ENCODE data around the gene SSNA1. TPM values are rescaled to one million over a fixed set of nuclear protein-coding genes. Genes with fewer than 3 reads are reported as not detected.

The SSNA1 gene
- total RNA-seq, 1 donor from 2014 or later = 71.9 TPM

DNA sequence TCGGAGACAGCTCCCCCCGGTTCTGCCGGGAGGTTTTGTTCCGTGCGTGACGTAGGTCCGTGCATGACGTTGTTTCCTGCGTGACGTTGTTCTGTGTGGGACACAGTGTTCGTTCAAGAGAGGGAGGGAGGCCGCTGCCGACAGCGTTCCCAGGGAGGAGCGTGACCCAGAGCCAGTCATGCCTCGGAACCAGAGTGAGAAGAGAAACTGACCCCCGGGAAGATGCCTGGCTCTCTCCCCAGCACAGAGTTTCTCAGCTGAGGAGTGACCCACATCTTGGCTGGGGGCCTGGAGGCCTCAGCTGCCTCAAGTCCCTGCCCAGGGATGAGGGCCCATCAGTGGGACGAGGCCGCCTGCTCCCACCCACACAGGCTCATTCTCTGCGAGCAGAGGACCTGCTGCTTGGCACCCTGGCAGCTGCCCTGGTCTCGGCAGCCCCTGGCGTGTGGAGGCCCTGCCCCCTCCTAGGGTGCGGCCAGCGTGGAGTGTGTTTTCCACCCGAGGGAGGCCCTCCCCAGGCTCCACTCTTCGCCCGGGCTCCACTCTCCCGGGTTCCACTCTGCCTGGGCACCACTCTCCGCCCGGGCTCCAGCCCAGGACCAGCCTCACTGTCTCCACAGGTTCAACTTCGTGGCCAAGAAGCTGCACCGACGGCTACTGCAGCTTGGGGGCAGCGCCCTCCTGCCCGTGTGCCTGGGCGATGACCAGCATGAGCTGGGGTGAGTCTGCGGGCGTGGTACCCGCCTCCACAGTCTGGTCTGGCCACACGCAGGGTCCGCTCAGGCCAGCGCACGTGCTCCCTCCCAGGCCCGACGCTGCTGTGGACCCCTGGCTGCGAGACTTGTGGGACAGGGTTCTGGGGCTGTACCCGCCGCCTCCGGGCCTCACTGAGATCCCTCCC is 24.9 kb downstream of the SSNA1 start:
- no peaks in the 10 kb centered on the region for H3K27me3 Mint-ChIP-seq
- CTCF ChIA-PET = no interaction called here

DNA sequence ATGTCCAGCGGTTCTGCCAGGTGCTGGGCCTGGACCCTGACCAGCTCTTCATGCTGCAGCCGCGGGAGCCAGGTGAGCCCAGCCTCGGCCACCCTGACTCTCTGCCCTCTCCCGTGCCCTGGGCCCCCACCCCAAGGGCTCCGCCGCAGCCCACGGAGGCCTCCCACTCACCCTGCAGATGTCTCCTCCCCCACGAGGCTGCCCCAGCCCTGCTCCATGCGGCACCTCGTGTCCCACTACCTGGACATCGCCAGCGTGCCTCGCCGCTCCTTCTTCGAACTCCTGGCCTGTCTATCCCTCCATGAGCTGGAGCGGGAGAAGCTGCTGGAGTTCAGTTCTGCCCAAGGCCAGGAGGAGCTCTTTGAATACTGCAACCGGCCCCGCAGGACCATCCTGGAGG is 26.1 kb downstream of the SSNA1 start:
- POLR2A ChIA-PET = interaction anchor here (0.5 to 2.2 kb wide), 2 partner anchors 8 to 87 kb away, joined by 3 to 10 read pairs; partner anchors contain the start of gene RNF208
- no peaks in the 10 kb centered on the region for H3K9me3 Mint-ChIP-seq
- no peak for ATAC-seq (ENCODE audit: low read depth)
- no peak for DNase-seq
- no peaks in the 10 kb centered on the region for H3K27me3 Mint-ChIP-seq
- intact Hi-C loops (cut with micrococcal nuclease) = no loop called here
- CTCF ChIA-PET = no interaction called here
- H3K4me1 Mint-ChIP-seq = no peaks in the 10 kb centered on the region
- H3K27ac Mint-ChIP-seq = no peak overlapping the region
- peaks cover 9% of the 10 kb centered on the region for H3K36me3 Mint-ChIP-seq (ENCODE audit: low read depth)
- no peak overlapping the region for H3K4me3 Mint-ChIP-seq
- TF ChIP-seq, protein P1, sequence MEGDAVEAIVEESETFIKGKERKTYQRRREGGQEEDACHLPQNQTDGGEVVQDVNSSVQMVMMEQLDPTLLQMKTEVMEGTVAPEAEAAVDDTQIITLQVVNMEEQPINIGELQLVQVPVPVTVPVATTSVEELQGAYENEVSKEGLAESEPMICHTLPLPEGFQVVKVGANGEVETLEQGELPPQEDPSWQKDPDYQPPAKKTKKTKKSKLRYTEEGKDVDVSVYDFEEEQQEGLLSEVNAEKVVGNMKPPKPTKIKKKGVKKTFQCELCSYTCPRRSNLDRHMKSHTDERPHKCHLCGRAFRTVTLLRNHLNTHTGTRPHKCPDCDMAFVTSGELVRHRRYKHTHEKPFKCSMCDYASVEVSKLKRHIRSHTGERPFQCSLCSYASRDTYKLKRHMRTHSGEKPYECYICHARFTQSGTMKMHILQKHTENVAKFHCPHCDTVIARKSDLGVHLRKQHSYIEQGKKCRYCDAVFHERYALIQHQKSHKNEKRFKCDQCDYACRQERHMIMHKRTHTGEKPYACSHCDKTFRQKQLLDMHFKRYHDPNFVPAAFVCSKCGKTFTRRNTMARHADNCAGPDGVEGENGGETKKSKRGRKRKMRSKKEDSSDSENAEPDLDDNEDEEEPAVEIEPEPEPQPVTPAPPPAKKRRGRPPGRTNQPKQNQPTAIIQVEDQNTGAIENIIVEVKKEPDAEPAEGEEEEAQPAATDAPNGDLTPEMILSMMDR (IDR thresholded peaks at IDR 0.05) = no peak

More for the DNA sequence above, 24.9 kb downstream of the SSNA1 start:
- H3K36me3 Mint-ChIP-seq (ENCODE audit: low read depth) = peaks cover 16% of the 10 kb centered on the region
- intact Hi-C loops (cut with micrococcal nuclease) = no loop called here
- H3K27ac Mint-ChIP-seq = no peak overlapping the region
- no peak for ATAC-seq (ENCODE audit: low read depth)
- H3K4me3 Mint-ChIP-seq = no peak overlapping the region
- no peaks in the 10 kb centered on the region for H3K4me1 Mint-ChIP-seq
- POLR2A ChIA-PET = interaction anchor here (2.2 kb wide), 1 partner anchor 9 kb away, joined by 10 read pairs; the partner anchor contains the start of gene RNF208
- H3K9me3 Mint-ChIP-seq = no peaks in the 10 kb centered on the region
- DNase-seq = no peak
- TF ChIP-seq, protein P1 (IDR thresholded peaks at IDR 0.05) = no peak

DNA sequence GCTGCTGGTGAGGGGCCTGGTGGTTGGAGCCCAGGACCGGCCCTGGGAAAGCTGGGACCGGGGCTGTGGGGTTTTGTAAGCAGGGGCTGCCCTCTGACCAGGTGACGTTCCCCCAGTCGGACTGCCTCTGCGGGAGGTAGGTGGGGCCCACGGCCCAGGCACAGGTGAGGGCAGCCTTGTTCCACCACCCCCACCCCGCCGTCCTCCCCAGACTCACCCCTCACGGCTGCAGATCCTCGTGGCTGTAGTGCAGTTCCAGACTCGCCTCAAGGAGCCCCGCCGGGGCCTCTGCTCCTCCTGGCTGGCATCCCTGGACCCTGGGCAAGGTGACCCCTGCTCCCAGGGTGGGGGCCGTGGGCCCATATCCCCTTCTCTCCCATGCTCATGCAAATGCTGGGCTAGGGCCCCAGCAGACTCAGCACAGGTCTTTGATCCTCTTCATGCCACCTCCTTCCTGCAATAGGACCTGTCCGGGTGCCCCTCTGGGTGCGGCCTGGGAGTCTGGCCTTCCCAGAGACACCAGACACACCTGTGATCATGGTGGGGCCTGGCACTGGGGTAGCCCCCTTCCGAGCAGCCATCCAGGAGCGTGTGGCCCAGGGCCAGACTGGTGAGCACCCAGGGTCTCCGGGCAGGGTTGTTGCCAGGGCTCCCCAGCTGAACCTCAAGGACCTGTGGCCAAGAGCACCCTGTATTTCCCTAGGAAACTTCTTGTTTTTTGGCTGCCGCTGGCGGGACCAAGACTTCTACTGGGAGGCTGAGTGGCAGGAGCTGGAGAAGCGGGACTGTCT is 26.9 kb downstream of the SSNA1 start:
- H3K27ac Mint-ChIP-seq = no peak overlapping the region

DNA sequence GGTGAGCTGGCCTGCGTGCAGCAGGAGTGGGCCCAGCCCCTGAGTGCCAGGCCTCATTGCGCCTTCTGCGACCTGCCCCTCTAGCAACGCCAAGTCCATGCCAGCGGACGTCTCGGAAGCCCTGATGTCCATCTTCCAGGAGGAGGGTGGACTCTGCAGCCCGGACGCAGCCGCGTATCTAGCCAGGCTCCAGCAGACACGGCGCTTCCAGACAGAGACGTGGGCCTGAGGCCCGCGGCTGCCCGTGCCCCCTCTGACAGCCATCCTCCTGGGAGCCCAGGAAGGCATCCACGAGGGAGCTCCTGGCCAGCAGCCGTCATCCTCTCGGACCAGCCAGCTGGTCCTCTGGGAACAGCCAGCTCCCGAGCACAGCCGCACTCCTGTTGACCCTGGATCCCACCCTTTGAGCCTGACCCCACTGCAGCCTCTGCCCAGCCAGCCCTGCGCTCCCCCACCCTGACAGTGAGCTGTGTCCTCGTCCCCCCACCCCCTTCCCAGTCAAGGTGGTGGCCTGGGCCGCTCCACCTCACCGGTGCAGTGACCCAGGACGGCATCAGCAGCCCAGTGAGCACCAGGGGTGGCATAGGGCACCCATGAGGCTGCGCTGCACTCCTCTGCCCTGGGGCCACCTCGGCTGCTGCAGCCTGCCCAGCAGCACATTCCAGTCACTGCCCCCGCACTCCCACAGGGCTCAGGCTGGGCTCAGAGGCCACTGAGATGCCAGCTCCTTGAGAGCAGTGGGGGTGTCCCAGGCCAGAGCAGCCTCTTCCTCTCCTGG is 27.9 kb downstream of the SSNA1 start:
- Mint-ChIP-seq H3K9me3 (no peaks in the 10 kb centered on the region), H3K36me3 (ENCODE audit: low read depth) (peaks cover 6% of the 10 kb centered on the region), H3K27ac (no peak overlapping the region), H3K27me3 (no peaks in the 10 kb centered on the region), H3K4me3 (no peak overlapping the region), H3K4me1 (peaks cover 2% of the 10 kb centered on the region)
- ATAC-seq (ENCODE audit: low read depth) (no peak), DNase-seq (no peak)
- CTCF ChIA-PET = no interaction called here
- POLR2A ChIA-PET = interaction anchor here (0.5 to 2.1 kb wide), 3 partner anchors 10 to 65 kb away, joined by 3 to 7 read pairs (median 3); partner anchors contain the start of gene TPRN
- intact Hi-C loops (cut with micrococcal nuclease) = no loop called here
- TF ChIP-seq, protein P1 (IDR thresholded peaks at IDR 0.05) = no peak

More for the DNA sequence above, 26.9 kb downstream of the SSNA1 start:
- H3K9me3 Mint-ChIP-seq = no peaks in the 10 kb centered on the region
- ChIA-PET CTCF (no interaction called here), POLR2A (interaction anchor here (0.6 to 2.2 kb wide), 3 partner anchors 7 to 499 kb away, joined by 7 to 11 read pairs (median 10); partner anchors contain the start of gene RNF208)
- intact Hi-C loops (cut with micrococcal nuclease) = no loop called here
- TF ChIP-seq, protein P1 (IDR thresholded peaks at IDR 0.05) = no peak
- peaks cover 6% of the 10 kb centered on the region for H3K36me3 Mint-ChIP-seq (ENCODE audit: low read depth)
- H3K4me1 Mint-ChIP-seq = no peaks in the 10 kb centered on the region
- DNase-seq (no peak), ATAC-seq (ENCODE audit: low read depth) (no peak)
- H3K4me3 Mint-ChIP-seq = no peak overlapping the region
- H3K27me3 Mint-ChIP-seq = no peaks in the 10 kb centered on the region

All from activated B cell treated with CpG ODN at 0.5 μM for 24 hours (primary cell).